IPS DF 6.9 (cell line): ENCODE results near the gene TET3.

Experiments
- DNase-seq: peaks from one replicate; pipeline ENCODE4 v3.0.0-alpha.2; 2013; ENCODE audit warnings: low read depth, low spot score
- H3K27ac ChIP-seq: one replicate; pipeline ENCODE4 v1.5.1; 2013; ENCODE audit warnings: low read length, control low read depth
- H3K27me3 ChIP-seq: 2 replicates; pipeline ENCODE4 v1.6.1; 2013; ENCODE audit warnings: mild to moderate bottlenecking, low read length; ENCODE audit not compliant: control insufficient read depth, insufficient read depth
- H3K36me3 ChIP-seq: 2 replicates; pipeline ENCODE4 v1.6.1; 2013; ENCODE audit warnings: low read length; ENCODE audit not compliant: control insufficient read depth, insufficient read depth
- H3K4me1 ChIP-seq: 2 replicates; pipeline ENCODE4 v1.6.1; 2013; ENCODE audit warnings: low read length; ENCODE audit not compliant: control insufficient read depth, insufficient read depth
- H3K4me3 ChIP-seq: 2 replicates; pipeline ENCODE4 v1.5.1; 2013; ENCODE audit warnings: mild to moderate bottlenecking, low read length
- H3K9me3 ChIP-seq: 2 replicates; pipeline ENCODE4 v1.6.1; 2013; ENCODE audit warnings: low read length, inconsistent platforms; ENCODE audit not compliant: control insufficient read depth, insufficient read depth
- WGBS: extraction: QIAGEN DNeasy Blood & Tissue Kit; methylation state at CpG from one replicate; pipeline ENCODE4 v1.1.7; 2013; ENCODE audit warnings: mixed read lengths, missing lambda C conversion rate; ENCODE audit not compliant: insufficient read length, insufficient coverage; 5-methylcytosine and 5-hydroxymethylcytosine counted together

Gene TET3

GRCh38 chr2:73986085-73986681 is 1.5 kb downstream of the TET3 start:
- H3K27ac ChIP-seq: no peak overlapping the region
- peaks cover 11% of the 10 kb centered on the region for H3K27me3 ChIP-seq
- H3K4me1 ChIP-seq: peaks cover 8% of the 10 kb centered on the region

GRCh38 chr2:73987109-73987947 is 2.6 kb downstream of the TET3 start:
- Histone ChIP-seq H3K9me3 (no peaks in the 10 kb centered on the region), H3K36me3 (no peaks in the 10 kb centered on the region), H3K27ac (no peak overlapping the region), H3K4me3 (no peak overlapping the region), H3K27me3 (peaks cover 6% of the 10 kb centered on the region), H3K4me1 (peaks cover 8% of the 10 kb centered on the region)
- no peak for DNase-seq
- no CpG with 5 or more reads among the region's 24 CpGs for WGBS

More at GRCh38 chr2:73986085-73986681, 1.5 kb downstream of the TET3 start:
- Histone ChIP-seq H3K36me3 (no peaks in the 10 kb centered on the region), H3K4me3 (no peak overlapping the region; the same call in 1 of the 2 replicates), H3K9me3 (no peaks in the 10 kb centered on the region)
- no peak for DNase-seq
- WGBS: no CpG with 5 or more reads among the region's 21 CpGs

- H3K36me3 ChIP-seq: no peaks in the 10 kb centered on the region
- no peaks in the 10 kb centered on the region for H3K9me3 ChIP-seq
- peaks cover 8% of the 10 kb centered on the region for H3K4me1 ChIP-seq
- no CpG with 5 or more reads among the region's 10 CpGs for WGBS
- H3K27ac ChIP-seq: no peak overlapping the region
- DNase-seq: no peak
- H3K4me3 ChIP-seq: no peak overlapping the region
- no peaks in the 10 kb centered on the region for H3K27me3 ChIP-seq
Measured at GRCh38 chr2:73987948-73988700, 3.4 kb downstream of the TET3 start.

GRCh38 chr2:73989972-73990371 is 5.3 kb downstream of the TET3 start:
- WGBS: no CpG with 5 or more reads among the region's 2 CpGs
- no peaks in the 10 kb centered on the region for H3K27me3 ChIP-seq
- peaks cover 8% of the 10 kb centered on the region for H3K4me1 ChIP-seq
- no peak for DNase-seq
- H3K9me3 ChIP-seq: no peaks in the 10 kb centered on the region
- no peaks in the 10 kb centered on the region for H3K36me3 ChIP-seq
- no peak overlapping the region for H3K27ac ChIP-seq
- H3K4me3 ChIP-seq: no peak overlapping the region

- Histone ChIP-seq H3K4me3 (no peak overlapping the region), H3K9me3 (no peaks in the 10 kb centered on the region), H3K27me3 (no peaks in the 10 kb centered on the region), H3K36me3 (no peaks in the 10 kb centered on the region), H3K4me1 (peaks cover 8% of the 10 kb centered on the region), H3K27ac (no peak overlapping the region)
- no CpG with 5 or more reads among the region's 1 CpG for WGBS
- DNase-seq: no peak
Measured at GRCh38 chr2:73990531-73990930, 5.8 kb downstream of the TET3 start.

GRCh38 chr2:73992036-73992435 is 7.3 kb downstream of the TET3 start:
- H3K4me1 ChIP-seq: peaks cover 2% of the 10 kb centered on the region
- H3K27me3 ChIP-seq: no peaks in the 10 kb centered on the region
- no peaks in the 10 kb centered on the region for H3K9me3 ChIP-seq
- DNase-seq: no peak
- no peaks in the 10 kb centered on the region for H3K36me3 ChIP-seq
- H3K4me3 ChIP-seq: no peak overlapping the region
- no peak overlapping the region for H3K27ac ChIP-seq
- no CpG with 5 or more reads among the region's 4 CpGs for WGBS

- WGBS: no CpG with 5 or more reads among the region's 3 CpGs
- no peak overlapping the region for H3K4me3 ChIP-seq
- no peaks in the 10 kb centered on the region for H3K9me3 ChIP-seq
- H3K27me3 ChIP-seq: no peaks in the 10 kb centered on the region
- H3K27ac ChIP-seq: no peak overlapping the region
- no peaks in the 10 kb centered on the region for H3K36me3 ChIP-seq
- H3K4me1 ChIP-seq: no peaks in the 10 kb centered on the region; the same call in 1 of the 2 replicates
- no peak for DNase-seq
Measured at GRCh38 chr2:73993376-73993775, 8.7 kb downstream of the TET3 start.

GRCh38 chr2:73993778-73994177 is 9.1 kb downstream of the TET3 start:
- no peaks in the 10 kb centered on the region for H3K36me3 ChIP-seq
- H3K4me1 ChIP-seq: no peaks in the 10 kb centered on the region; the same call in 1 of the 2 replicates
- no peak for DNase-seq
- H3K4me3 ChIP-seq: no peak overlapping the region
- H3K9me3 ChIP-seq: no peaks in the 10 kb centered on the region
- H3K27me3 ChIP-seq: no peaks in the 10 kb centered on the region
- no peak overlapping the region for H3K27ac ChIP-seq
- WGBS: no CpG with 5 or more reads among the region's 4 CpGs

- no CpG with 5 or more reads among the region's 8 CpGs for WGBS
- Histone ChIP-seq H3K4me1 (no peaks in the 10 kb centered on the region), H3K27ac (no peak overlapping the region), H3K4me3 (no peak overlapping the region), H3K27me3 (no peaks in the 10 kb centered on the region), H3K36me3 (no peaks in the 10 kb centered on the region), H3K9me3 (no peaks in the 10 kb centered on the region)
- DNase-seq: no peak
Measured at GRCh38 chr2:73994178-73994831, 9.6 kb downstream of the TET3 start.

GRCh38 chr2:73995810-73996209 is 11.1 kb downstream of the TET3 start:
- Histone ChIP-seq H3K4me1 (peaks cover 7% of the 10 kb centered on the region), H3K27me3 (no peaks in the 10 kb centered on the region), H3K4me3 (no peak overlapping the region), H3K27ac (no peak overlapping the region), H3K9me3 (no peaks in the 10 kb centered on the region), H3K36me3 (no peaks in the 10 kb centered on the region)
- DNase-seq: no peak
- no CpG with 5 or more reads among the region's 5 CpGs for WGBS
